Stimulated activated CD8-positive, alpha-beta memory T cell treated with anti-CD3 and anti-CD28 coated beads, Interleukin-12 subunit alpha, Interleukin-12 subunit beta, amount 100 ng/mL, for 24 hours (primary cell): ENCODE data around the gene HCAR3.
"Not testable (repeated sequence)": the region's sequence is repeated elsewhere in the genome, so short reads cannot be mapped to it uniquely, and the experiment has no call there.

Experiments used
- DNase-seq: peaks from one replicate; pipeline ENCODE4 v3.0.0-alpha.2; 2020; ENCODE audit errors: extremely low read depth

HCAR3 gene

GRCh38 chr12:122722387-122722786 is 5.8 kb upstream of the HCAR3 start:
- no peak for DNase-seq

- no peak for DNase-seq
These were observed 4.5 kb upstream of the HCAR3 start for GRCh38 chr12:122721057-122721545.

GRCh38 chr12:122715211-122715610 is 1.4 kb downstream of the HCAR3 start:
- not testable (repeated sequence) for DNase-seq

GRCh38 chr12:122713491-122714188 is 3.0 kb downstream of the HCAR3 start:
- DNase-seq: not testable (repeated sequence)

GRCh38 chr12:122711266-122711665 is 5.3 kb downstream of the HCAR3 start:
- not testable (repeated sequence) for DNase-seq

- not testable (repeated sequence) for DNase-seq
These were observed 6.3 kb downstream of the HCAR3 start for GRCh38 chr12:122710341-122710740.

- not testable (repeated sequence) for DNase-seq
These were observed 7.3 kb downstream of the HCAR3 start for GRCh38 chr12:122709287-122709686.

- not testable (repeated sequence) for DNase-seq
These were observed 12.8 kb downstream of the HCAR3 start for GRCh38 chr12:122703841-122704240.

- not testable (repeated sequence) for DNase-seq
These were observed 13.6 kb downstream of the HCAR3 start, which contains the start of gene HCAR2 for GRCh38 chr12:122702890-122703611. Gene HCAR2, minus strand, starts transcription at chr12:122703357. Its CDS starts 74 bp downstream, at chr12:122703283.

- DNase-seq: not testable (repeated sequence)
These were observed 15.1 kb downstream of the HCAR3 start for GRCh38 chr12:122701481-122701880.

GRCh38 chr12:122700038-122700710 is 16.4 kb downstream of the HCAR3 start:
- not testable (repeated sequence) for DNase-seq

GRCh38 chr12:122696922-122697321 is 19.7 kb downstream of the HCAR3 start:
- DNase-seq: not testable (repeated sequence)

- DNase-seq: no peak
These were observed 25.0 kb downstream of the HCAR3 start for GRCh38 chr12:122691566-122691965.

GRCh38 chr12:122688291-122688690 is 28.3 kb downstream of the HCAR3 start:
- DNase-seq: no peak

GRCh38 chr12:122687086-122687485 is 29.5 kb downstream of the HCAR3 start:
- no peak for DNase-seq

- no peak for DNase-seq
These were observed 30.1 kb downstream of the HCAR3 start for GRCh38 chr12:122686538-122686937.

GRCh38 chr12:122684297-122684813 is 32.3 kb downstream of the HCAR3 start:
- no peak for DNase-seq

GRCh38 chr12:122681814-122682213 is 34.8 kb downstream of the HCAR3 start:
- DNase-seq: no peak

GRCh38 chr12:122680989-122681388 is 35.6 kb downstream of the HCAR3 start:
- DNase-seq: not testable (repeated sequence)

- not testable (repeated sequence) for DNase-seq
These were observed 39.8 kb downstream of the HCAR3 start for GRCh38 chr12:122676781-122677180.

GRCh38 chr12:122676015-122676414 is 40.6 kb downstream of the HCAR3 start:
- not testable (repeated sequence) for DNase-seq

GRCh38 chr12:122672515-122672914 is 44.1 kb downstream of the HCAR3 start:
- no peak for DNase-seq
